Measurements from ENCODE around the gene CKAP2L. TPM values are rescaled to one million over a fixed set of nuclear protein-coding genes. Genes with fewer than 3 reads are reported as not detected.
A peak's percentile ranks its signal among the peaks of the same experiment; 100 is the strongest.

The CKAP2L gene
- total and polyA plus RNA-seq, 9 of the 15 experiments (the other 6 are each of a cell fraction or from before 2014, with no cell fraction given) = 10.4 to 21.9 (median 14.2) TPM

- Histone ChIP-seq H3K36me3 (ENCODE audit: control insufficient read depth, insufficient read depth, low read length) (no peaks in the 10 kb centered on the region), H3K79me2 (ENCODE audit: control insufficient read depth, insufficient read depth, low read length) (no peaks in the 10 kb centered on the region), H4K20me1 (replicated peaks; ENCODE audit: control insufficient read depth, insufficient read depth, low read length) (no peaks in the 10 kb centered on the region), H3K9ac (ENCODE audit: insufficient read depth in 1 of 2, low read depth in 2 of 2, low read length in 2 of 2) (peak overlapping the region; percentile 7 to 43; a peak in 2 of 4 replicates), H3K9me3 (replicated peaks; ENCODE audit: control insufficient read depth, insufficient read depth, low read depth, low read length) (no peaks in the 10 kb centered on the region), H3K9me1 (ENCODE audit: control insufficient read depth, insufficient read depth, low read length) (no peaks in the 10 kb centered on the region), H3K4me3 (no peak overlapping the region), H2AFZ (ENCODE audit: low read depth, low read length) (peak overlapping the region; percentile 92), H3K27ac (ENCODE audit: extremely low read depth, low read depth, low read length) (peak overlapping the region; percentile 73), H3K4me1 (replicated peaks in 1 of 2; ENCODE audit: control insufficient read depth in 2 of 2, insufficient read depth in 2 of 2, low read length in 2 of 2) (peaks cover 32 to 56% of the 10 kb centered on the region in 2 experiments), H3K4me2 (ENCODE audit: insufficient read depth, low read length) (peak overlapping the region; percentile 61), H3K27me3 (ENCODE audit: control insufficient read depth in 2 of 2, insufficient read depth in 2 of 2, low read length in 2 of 2) (no peaks in the 10 kb centered on the region)
- in situ Hi-C loops (cut with MboI) = no loop called here
- DNase-seq (ENCODE audit: extremely low read depth in 1 of 4, low spot score in 3 of 4) = peak; percentile 92 to 97 (median 94)
- peak; percentile 96 for ATAC-seq
- WGBS (ENCODE audit: insufficient coverage, low coverage, missing lambda C conversion rate) = 4% methylated on average over 4 of the region's 5 CpGs
- ChIA-PET CTCF (ENCODE audit: low intra/inter-chr PET ratio) (no interaction called here), POLR2A (interaction anchor here (0.7 to 2.9 kb wide), 11 partner anchors 13 to 175 kb away, joined by 3 to 19 read pairs (median 5); no protein-coding TSS in a partner anchor)
- peak; percentile 100 for FAIRE-seq
- no TSS peak for BruUV-seq (replicated peaks)
- intact Hi-C loops (cut with micrococcal nuclease) = loop anchor here (5.0 kb wide), 1 partner anchor 59 kb away; the partner anchor contains the start of gene SLC20A1
- TF ChIP-seq RNF2 (IDR thresholded peaks at IDR 0.05) = peak; percentile 99
- TF ChIP-seq MBD2 (IDR thresholded peaks at IDR 0.05; ENCODE audit: borderline replicate concordance, low read depth) = peak; percentile 92
- TF ChIP-seq, protein P1, sequence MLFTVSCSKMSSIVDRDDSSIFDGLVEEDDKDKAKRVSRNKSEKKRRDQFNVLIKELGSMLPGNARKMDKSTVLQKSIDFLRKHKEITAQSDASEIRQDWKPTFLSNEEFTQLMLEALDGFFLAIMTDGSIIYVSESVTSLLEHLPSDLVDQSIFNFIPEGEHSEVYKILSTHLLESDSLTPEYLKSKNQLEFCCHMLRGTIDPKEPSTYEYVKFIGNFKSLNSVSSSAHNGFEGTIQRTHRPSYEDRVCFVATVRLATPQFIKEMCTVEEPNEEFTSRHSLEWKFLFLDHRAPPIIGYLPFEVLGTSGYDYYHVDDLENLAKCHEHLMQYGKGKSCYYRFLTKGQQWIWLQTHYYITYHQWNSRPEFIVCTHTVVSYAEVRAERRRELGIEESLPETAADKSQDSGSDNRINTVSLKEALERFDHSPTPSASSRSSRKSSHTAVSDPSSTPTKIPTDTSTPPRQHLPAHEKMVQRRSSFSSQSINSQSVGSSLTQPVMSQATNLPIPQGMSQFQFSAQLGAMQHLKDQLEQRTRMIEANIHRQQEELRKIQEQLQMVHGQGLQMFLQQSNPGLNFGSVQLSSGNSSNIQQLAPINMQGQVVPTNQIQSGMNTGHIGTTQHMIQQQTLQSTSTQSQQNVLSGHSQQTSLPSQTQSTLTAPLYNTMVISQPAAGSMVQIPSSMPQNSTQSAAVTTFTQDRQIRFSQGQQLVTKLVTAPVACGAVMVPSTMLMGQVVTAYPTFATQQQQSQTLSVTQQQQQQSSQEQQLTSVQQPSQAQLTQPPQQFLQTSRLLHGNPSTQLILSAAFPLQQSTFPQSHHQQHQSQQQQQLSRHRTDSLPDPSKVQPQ (CRISPR knock-in tag; IDR thresholded peaks at IDR 0.05; ENCODE audit: borderline replicate concordance) = peak; percentile 57; the same call in 1 of the 2 replicates
- TF ChIP-seq, protein P2, sequence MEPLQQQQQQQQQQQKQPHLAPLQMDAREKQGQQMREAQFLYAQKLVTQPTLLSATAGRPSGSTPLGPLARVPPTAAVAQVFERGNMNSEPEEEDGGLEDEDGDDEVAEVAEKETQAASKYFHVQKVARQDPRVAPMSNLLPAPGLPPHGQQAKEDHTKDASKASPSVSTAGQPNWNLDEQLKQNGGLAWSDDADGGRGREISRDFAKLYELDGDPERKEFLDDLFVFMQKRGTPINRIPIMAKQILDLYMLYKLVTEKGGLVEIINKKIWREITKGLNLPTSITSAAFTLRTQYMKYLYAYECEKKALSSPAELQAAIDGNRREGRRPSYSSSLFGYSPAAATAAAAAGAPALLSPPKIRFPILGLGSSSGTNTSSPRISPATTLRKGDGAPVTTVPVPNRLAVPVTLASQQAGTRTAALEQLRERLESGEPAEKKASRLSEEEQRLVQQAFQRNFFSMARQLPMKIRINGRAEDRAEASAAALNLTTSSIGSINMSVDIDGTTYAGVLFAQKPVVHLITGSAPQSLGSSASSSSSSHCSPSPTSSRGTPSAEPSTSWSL (CRISPR knock-in tag; IDR thresholded peaks at IDR 0.05; ENCODE audit: borderline replicate concordance) = 0 out of 2 replicates have a peak, but pooled peaks have one; percentile 81
- TF ChIP-seq, protein P3, sequence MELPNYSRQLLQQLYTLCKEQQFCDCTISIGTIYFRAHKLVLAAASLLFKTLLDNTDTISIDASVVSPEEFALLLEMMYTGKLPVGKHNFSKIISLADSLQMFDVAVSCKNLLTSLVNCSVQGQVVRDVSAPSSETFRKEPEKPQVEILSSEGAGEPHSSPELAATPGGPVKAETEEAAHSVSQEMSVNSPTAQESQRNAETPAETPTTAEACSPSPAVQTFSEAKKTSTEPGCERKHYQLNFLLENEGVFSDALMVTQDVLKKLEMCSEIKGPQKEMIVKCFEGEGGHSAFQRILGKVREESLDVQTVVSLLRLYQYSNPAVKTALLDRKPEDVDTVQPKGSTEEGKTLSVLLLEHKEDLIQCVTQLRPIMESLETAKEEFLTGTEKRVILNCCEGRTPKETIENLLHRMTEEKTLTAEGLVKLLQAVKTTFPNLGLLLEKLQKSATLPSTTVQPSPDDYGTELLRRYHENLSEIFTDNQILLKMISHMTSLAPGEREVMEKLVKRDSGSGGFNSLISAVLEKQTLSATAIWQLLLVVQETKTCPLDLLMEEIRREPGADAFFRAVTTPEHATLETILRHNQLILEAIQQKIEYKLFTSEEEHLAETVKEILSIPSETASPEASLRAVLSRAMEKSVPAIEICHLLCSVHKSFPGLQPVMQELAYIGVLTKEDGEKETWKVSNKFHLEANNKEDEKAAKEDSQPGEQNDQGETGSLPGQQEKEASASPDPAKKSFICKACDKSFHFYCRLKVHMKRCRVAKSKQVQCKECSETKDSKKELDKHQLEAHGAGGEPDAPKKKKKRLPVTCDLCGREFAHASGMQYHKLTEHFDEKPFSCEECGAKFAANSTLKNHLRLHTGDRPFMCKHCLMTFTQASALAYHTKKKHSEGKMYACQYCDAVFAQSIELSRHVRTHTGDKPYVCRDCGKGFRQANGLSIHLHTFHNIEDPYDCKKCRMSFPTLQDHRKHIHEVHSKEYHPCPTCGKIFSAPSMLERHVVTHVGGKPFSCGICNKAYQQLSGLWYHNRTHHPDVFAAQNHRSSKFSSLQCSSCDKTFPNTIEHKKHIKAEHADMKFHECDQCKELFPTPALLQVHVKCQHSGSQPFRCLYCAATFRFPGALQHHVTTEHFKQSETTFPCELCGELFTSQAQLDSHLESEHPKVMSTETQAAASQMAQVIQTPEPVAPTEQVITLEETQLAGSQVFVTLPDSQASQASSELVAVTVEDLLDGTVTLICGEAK (IDR thresholded peaks at IDR 0.05) = no peak
- TF ChIP-seq, protein P3 (CRISPR knock-in tag; IDR thresholded peaks at IDR 0.05) = no peak
- peak; percentile 94 for TF ChIP-seq JUND (IDR thresholded peaks at IDR 0.05; ENCODE audit: borderline replicate concordance, low read depth, low read length)
- peak; percentile 91; the same call in 2 of the 3 replicates for TF ChIP-seq JUND (tag; IDR thresholded peaks at IDR 0.05; ENCODE audit: borderline replicate concordance, low read depth, low read length)
Measured at GRCh38 chr2:112706170-112706664, 58.2 kb downstream of the CKAP2L start.
